ENCODE data around the gene ACTA2. TPM values are rescaled to one million over a fixed set of nuclear protein-coding genes. Genes with fewer than 3 reads are reported as not detected.

The ACTA2 gene
- total RNA-seq, 4 donors from 2014 or later: 144 to 840 (median 162) TPM

DNA sequence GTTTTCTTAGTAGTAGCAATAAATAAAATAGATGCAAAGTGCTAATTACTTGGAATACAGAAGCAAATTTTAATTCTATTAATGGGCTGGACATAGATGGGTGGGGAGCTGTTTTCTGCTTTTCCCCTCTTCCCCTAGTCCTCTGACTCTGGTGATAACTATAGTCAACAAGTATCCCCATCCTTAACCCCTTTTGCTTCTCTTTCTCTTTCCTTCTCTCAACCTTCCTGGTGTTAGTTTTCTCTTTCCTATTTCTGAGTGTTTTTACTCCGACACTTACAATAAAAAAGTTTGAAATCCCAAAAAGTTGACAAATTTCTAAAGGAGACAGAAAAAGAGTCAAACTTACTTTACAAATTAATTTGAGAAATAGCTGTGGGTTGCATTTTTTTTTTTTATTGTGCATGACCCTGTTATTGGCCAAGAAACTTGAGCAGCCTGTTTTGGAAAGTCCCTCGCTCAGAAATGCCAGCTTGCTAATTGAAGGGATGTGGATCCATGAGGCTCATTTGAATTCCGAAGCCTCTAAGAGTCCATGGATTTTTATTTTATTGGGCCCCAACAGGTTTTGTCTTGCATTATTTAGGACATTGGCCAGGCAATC is 40.5 kb upstream of the ACTA2 start:
- ATAC-seq (ENCODE audit: low FRiP score) (no peak), DNase-seq (ENCODE audit: low spot score) (no peak)
- TF ChIP-seq, protein P1, sequence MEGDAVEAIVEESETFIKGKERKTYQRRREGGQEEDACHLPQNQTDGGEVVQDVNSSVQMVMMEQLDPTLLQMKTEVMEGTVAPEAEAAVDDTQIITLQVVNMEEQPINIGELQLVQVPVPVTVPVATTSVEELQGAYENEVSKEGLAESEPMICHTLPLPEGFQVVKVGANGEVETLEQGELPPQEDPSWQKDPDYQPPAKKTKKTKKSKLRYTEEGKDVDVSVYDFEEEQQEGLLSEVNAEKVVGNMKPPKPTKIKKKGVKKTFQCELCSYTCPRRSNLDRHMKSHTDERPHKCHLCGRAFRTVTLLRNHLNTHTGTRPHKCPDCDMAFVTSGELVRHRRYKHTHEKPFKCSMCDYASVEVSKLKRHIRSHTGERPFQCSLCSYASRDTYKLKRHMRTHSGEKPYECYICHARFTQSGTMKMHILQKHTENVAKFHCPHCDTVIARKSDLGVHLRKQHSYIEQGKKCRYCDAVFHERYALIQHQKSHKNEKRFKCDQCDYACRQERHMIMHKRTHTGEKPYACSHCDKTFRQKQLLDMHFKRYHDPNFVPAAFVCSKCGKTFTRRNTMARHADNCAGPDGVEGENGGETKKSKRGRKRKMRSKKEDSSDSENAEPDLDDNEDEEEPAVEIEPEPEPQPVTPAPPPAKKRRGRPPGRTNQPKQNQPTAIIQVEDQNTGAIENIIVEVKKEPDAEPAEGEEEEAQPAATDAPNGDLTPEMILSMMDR (IDR thresholded peaks at IDR 0.05): no peak

DNA sequence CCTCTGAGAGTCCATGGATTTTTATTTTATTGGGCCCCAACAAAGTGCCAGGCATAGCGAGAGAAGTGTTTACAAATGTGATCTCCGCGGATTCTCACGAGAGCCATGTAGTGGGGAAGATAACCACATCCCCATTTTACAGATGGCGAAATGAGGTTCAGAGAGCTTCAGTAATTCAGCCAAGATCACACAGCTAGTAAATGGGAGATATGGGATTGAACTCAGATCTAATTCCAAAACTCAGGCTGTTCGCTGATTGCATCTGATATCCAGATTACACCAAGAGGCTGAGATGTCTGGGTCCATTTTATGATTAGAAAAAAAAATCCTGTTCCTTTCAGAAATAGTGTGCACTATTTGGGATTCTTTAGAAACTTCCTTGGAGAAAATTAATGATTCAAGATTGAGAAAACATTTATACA is 39.3 kb upstream of the ACTA2 start:
- TF ChIP-seq, protein P1 (IDR thresholded peaks at IDR 0.05): no peak
- DNase-seq (ENCODE audit: low spot score): no peak

DNA sequence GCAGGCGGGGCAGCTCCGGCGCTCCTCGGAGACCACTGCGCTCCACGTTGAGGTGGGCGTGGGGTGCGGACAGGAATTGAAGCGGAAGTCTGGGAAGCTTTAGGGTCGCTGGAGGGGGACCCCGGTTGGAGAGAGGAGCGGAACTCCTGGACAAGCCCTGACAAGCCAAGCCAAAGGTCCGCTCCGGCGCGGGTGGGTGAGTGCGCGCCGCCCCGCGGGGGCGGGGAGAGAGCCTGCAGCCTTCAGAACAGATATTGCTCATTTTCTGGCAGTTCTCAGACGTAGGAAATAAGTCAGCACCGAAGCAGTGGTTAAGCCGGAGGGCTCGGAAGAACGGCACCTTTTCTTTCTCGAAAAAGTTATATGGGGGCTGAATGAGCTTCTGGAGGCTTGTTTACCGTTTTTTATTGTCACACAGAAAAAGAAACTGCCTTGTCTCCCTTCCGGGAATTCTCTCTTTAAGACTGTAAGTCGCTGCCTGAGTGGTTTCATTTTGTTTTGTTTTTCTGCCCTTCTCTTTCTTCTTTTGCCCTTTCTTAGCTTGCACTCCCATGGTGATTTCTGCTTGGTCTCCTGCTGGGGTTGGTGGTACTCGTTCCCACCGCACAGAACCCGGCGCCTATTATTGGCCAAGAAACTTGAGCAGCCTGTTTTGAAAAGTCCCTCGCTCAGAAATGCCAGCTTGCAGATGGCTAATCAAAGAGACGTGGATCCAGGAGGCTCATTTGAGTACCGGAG is 38.8 kb upstream of the ACTA2 start:
- TF ChIP-seq, protein P1 (IDR thresholded peaks at IDR 0.05): no peak
- ATAC-seq (ENCODE audit: low FRiP score): peak; percentile 46
- no peak for DNase-seq (ENCODE audit: low spot score)

More for the DNA sequence above, 39.3 kb upstream of the ACTA2 start:
- ATAC-seq (ENCODE audit: low FRiP score): no peak

DNA sequence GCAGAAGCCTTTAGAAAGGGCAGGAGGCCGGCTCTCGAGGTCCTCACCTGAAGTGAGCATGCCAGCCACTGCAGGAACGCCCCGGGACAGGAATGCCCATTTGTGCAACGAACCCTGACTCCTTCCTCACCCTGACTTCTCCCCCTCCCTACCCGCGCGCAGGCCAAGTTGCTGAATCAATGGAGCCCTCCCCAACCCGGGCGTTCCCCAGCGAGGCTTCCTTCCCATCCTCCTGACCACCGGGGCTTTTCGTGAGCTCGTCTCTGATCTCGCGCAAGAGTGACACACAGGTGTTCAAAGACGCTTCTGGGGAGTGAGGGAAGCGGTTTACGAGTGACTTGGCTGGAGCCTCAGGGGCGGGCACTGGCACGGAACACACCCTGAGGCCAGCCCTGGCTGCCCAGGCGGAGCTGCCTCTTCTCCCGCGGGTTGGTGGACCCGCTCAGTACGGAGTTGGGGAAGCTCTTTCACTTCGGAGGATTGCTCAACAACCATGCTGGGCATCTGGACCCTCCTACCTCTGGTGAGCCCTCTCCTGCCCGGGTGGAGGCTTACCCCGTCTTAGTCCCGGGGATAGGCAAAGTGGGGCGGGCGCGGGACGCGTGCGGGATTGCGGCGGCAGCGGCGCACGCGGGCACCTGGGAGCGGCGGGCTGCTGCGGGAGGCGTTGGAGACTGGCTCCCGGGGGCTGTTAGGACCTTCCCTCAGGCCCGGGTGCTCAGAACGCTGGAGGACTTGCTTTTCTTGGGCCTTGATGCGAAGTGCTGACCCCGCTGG is 38.0 kb upstream of the ACTA2 start, which contains the start of gene FAS:
TSS of gene FAS (plus strand) at position 415 of the 777 bp plus-strand sequence. CDS start at position 494, 79 bp downstream.
- ATAC-seq (ENCODE audit: low FRiP score): peak; percentile 76
- TF ChIP-seq, protein P1 (IDR thresholded peaks at IDR 0.05): no peak
- peak; percentile 57 for DNase-seq (ENCODE audit: low spot score)

DNA sequence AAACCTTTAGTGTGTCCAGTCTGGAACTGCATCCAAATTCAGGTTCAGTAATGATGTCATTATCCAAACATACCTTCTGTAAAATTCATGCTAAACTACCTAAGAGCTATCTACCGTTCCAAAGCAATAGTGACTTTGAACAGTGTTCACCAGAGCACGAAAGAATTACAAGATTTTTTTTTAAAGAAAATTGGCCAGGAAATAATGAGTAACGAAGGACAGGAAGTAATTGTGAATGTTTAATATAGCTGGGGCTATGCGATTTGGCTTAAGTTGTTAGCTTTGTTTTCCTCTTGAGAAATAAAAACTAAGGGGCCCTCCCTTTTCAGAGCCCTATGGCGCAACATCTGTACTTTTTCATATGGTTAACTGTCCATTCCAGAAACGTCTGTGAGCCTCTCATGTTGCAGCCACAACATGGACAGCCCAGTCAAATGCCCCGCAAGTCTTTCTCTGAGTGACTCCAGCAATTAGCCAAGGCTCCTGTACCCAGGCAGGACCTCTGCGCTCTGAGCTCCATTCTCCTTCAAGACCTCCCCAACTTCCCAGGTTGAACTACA is 37.3 kb upstream of the ACTA2 start:
- no peak for DNase-seq (ENCODE audit: low spot score)
- ATAC-seq (ENCODE audit: low FRiP score): peak; percentile 51
- TF ChIP-seq, protein P1 (IDR thresholded peaks at IDR 0.05): no peak

DNA sequence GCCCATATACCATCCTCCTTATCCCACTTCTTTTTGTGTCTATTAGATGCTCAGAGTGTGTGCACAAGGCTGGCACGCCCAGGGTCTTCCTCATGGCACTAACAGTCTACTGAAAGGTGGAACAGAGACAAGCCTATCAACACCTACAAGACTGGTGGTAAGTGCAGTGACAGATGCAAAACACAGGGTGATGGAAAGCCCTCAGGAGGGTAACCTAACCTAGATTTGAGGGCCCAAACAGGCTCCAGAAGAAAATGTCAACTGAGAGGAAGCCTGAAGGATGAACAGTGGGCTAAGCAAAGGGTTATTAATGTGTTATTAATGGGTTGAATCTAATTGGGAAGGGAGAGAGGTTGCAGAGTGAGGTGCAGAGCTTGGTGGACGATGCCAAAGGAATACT is 36.9 kb upstream of the ACTA2 start:
- TF ChIP-seq, protein P1 (IDR thresholded peaks at IDR 0.05): no peak
- no peak for DNase-seq (ENCODE audit: low spot score)
- no peak for ATAC-seq (ENCODE audit: low FRiP score)
